HG02759 (cell line): ENCODE results near the gene SEMA5A.

Experiments
- ATAC-seq: cut with Tn5 transposase; IDR thresholded peaks from one replicate; pipeline ENCODE4 v1.9.1; 2021; ENCODE audit warnings: mild to moderate bottlenecking, moderate library complexity; ENCODE audit not compliant: unreplicated experiment

The SEMA5A gene

DNA sequence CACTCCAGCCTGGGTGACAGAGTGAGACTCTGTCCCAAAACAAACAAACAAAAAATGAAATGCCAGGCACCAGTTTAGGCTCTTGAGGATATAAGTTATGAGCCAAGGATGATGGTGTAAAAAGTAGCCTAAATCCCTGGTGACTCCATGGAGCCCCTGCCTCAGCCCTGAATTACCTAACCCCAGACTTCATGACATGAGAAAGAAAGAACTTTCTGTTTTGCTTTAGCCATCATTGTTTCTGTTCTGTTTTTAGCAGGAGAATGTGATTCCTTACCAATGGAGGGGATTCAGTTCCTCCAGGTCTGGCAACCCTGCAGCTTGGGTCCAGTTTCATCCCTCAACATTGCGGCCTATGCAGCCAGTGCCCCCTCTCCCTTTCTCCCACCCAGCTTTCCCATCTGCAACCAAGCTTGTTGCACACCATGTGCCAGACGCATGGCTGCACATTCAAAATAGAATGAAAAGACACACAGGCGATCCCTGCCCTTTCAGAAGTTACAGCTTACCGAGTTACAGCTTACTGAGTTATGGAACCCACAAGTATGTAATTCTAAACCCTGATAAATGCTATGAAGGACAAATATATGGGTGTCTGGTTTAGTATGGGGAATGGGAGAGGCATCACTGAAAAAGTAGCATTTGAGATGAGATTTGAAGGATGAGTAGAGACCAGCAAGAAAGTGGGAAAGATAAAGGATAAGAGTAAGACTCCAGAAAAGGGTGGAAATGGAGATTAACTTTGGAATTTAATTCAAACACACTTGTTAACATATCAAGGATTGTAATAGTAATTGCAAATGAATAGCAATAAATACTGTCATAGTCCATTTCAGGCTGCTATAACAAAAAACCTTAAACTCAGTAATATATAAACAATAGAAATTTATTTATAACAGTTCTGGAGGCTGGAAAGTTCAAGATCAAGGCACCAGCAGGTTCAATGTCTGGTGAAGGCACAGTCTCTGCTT is 6.0 kb upstream of the SEMA5A start:
- no peak for ATAC-seq

DNA sequence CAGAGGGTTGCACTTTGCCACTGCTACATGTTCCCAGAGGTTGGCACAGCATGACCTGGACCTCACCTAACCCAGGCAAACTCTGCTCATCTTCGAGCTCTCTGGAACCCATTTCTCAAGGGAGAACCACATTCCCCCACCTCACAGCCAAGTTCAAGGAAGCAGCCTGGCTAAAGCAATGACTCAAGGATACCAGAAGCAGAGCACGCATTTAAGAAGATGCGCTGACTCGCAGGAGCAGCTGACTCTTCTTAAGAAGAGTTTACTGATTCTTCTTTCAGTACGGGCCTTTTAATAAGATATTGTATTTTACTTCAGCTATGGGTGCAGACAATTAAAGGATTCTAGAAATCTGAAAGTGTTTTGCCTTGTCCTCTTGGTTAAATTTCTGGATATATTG is 4.1 kb upstream of the SEMA5A start:
- no peak for ATAC-seq

GRCh38 chr5:9547122-9547947 is 1.5 kb upstream of the SEMA5A start:
- no peak for ATAC-seq

DNA sequence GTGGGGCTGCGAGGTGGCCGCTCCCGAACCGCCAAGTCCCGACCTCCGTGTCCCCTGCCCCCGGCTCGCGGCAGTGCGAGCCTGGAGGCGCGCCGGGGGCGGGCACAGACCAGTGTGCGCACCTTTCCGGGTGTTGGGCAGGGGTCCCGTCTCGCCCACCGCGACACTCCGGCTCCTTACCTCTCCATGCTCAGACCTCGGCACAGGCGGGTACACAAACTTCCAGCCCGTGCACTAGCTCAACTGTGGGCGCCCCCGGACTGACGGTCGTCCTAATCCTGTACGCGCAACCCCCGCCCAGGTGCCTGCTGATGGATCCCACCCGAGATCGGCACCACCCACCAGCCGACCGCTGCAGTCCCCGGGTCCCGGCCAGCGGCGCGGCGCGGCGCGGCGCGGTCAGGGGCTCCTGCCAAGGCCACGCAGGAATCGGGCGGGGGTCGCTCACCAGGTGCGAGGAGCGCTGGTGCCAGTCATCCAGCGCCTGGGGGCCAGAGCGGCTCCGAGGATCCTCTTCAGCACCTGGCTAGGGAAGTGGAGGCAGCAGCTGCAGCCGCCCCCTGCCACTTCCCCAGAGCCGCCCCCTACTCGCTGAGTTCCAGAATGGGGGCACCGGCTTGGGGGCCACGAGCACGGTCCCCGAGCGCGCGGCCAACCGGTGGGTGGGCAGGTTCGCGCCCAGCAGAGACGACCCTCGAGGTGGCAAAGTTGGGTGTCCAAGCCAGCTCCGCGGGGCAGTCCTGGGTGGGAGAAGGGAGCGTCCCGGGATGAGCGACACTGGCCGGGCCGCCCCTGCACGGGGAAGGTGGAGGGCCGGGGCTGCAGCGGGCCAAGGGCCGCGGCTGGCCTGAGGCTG is 511 bp downstream of the SEMA5A start:
- peak; percentile 15 for ATAC-seq

- ATAC-seq = peak; percentile 86
Measured at GRCh38 chr5:9544502-9545135, 1.3 kb downstream of the SEMA5A start.

- peak; percentile 12 for ATAC-seq
Measured at GRCh38 chr5:9544056-9544455, 1.8 kb downstream of the SEMA5A start.

DNA sequence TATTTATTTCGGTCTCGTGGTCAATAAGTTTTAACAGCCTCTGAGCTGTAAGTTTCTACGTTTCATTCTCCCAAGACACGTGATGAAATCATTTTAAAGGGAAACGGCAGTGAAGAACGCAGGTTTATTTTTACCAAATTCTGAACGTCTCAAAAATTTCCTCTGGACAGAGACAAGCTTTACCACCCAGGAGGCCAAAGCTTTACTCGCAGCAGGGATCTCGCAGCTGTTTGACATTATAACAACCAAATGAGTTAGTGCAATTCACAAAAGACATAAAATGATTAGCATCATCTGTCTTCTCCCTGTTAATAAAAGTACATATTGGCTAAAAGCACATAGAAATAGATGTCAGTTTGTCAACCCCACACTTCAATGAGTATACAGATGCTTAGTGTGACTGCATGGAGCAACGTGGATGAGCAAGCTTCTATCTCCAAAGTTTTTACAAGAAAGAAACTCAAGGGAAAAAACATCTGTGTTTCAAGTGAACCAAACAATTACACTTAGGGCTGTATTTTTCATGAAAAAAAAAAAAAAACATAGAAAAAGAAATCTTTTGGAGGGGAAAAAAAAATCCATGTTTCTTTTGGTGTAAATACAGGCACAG is 2.5 kb downstream of the SEMA5A start:
- no peak for ATAC-seq

DNA sequence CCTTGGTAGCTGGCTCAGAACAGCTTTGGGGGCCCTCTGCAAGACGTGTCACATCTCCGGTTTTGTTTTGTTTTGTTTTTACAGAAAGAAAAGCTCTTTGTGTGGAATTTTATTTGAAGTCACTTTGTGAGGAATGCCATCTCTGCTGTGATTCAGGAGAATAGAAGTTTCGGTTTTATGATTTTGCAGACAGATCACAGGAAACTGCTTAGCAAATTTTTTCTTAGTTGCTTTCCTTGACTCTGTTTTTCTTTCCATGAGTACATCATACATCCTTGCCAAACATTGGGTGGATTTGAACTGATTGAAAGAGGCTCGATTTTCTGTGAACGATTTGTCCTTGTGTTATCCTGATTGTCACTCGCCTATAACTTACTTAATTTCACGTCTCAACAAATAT is 5.1 kb downstream of the SEMA5A start:
- ATAC-seq = no peak

- no peak for ATAC-seq
Measured at GRCh38 chr5:9538504-9538903, 7.4 kb downstream of the SEMA5A start.

DNA sequence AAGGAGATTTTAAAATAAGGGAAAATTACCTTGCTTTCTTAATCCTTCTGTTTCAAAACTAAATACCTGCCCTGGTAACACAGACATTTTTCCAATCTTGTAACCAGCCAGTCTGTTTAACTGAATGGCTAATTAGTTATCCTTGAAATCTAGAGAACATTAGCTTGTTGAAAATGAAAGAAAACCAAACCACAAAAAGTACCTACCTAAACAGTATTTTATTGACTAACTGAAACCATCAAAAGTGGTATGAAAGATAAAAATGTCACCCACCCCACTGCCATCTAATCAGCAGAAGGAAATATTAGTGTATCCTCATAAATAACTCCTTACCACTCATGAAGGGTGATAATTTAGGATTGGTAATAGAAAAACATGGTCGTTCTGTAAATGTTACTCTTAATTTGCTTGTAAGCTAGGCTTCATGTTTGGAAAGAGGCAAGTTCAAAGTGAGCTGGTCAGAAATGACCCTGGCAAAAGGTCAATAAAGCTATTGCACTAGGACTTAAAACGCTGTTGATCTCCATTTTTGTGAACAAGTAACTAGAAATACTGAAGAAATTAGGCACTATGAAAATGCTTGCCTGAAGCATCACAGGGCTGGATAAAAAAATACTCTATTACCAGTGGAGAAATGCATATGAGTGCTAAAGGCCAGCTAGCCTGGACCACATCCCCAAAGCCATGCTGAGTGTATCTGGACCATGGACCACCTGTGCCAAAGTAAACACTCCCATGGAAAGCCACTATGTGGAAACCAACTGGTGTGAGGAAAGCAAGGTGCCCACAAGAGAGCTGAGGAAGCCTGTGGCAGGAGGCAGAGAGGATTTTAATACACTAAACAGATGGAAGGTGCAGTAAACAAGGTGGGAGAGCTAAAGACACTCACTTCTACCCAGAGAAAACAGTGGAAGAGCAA is 8.4 kb downstream of the SEMA5A start:
- no peak for ATAC-seq

- ATAC-seq = no peak
Measured at GRCh38 chr5:9536717-9537116, 9.2 kb downstream of the SEMA5A start.

GRCh38 chr5:9534881-9535517 is 10.9 kb downstream of the SEMA5A start:
- ATAC-seq = no peak

DNA sequence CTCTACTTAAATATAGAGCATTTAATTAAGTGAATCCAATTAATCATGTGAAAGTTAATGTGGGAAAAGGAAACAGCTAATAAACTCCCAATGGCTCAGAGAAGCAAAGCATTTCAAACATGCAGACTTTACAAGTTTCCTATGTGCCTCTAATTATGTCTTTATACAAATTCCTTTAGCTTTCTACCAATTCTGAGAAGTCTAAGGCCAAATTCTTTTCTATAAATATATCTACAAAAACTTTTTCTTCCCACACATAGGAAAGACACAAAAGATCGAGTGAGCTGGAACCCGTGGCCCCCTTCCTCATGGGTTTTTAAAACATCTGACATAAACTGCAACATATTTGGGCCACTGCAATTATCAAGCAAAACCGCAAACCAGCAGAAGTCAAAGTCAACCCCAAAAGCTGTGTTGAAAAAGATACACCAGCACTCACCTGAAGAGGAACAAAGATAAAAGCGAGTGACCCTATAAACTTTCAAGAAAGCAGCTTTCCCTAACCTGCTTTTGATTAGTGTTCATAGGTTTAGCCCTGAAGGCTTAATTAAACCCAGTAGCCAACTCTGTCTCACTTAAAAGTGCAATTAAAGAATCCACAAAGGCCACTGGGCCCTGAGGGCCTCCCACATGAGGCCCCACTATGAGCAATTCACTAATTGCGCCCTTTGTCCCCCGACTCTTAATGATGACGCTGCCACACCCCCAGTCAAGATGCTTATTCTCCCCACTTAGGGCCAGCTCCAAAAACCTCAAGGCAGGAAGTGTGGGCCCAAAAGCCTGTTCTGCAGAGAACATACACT is 12.1 kb downstream of the SEMA5A start:
- no peak for ATAC-seq

DNA sequence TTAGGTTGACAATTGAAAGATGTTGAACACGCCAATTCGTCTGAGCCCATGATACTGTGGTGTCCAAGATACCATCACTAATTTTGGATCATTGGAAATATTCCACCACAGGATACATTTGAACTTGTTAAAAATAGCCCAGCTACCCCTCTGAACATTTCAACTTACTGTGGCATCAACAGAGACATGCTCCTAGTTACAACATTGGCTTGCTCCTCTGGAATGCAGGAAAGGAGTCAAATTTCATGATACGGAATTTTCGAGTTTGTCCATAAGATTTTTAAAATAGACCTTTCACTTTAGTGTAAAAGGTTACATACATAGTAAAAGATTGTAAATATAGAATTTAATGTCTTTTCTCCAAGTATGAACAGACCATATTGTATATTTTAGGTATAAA is 12.8 kb downstream of the SEMA5A start:
- ATAC-seq = no peak

DNA sequence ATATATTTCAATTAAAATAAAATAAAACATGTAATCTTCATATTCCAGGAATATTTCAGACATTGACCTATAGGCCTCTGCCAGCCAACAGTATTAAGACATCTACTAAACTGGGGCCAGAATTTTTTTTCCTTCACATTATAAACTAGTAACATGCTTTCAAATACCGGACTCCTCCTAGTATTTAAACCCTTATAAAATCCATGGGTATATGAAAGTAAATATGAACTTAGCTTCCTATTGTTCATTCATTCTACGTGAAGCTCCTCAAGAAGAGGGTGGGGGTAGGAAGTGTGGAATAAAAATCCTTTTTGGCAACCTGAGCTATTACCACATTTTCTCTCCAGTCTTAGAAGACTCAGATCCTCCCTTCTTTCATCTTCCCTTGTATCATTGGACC is 16.4 kb downstream of the SEMA5A start:
- no peak for ATAC-seq

DNA sequence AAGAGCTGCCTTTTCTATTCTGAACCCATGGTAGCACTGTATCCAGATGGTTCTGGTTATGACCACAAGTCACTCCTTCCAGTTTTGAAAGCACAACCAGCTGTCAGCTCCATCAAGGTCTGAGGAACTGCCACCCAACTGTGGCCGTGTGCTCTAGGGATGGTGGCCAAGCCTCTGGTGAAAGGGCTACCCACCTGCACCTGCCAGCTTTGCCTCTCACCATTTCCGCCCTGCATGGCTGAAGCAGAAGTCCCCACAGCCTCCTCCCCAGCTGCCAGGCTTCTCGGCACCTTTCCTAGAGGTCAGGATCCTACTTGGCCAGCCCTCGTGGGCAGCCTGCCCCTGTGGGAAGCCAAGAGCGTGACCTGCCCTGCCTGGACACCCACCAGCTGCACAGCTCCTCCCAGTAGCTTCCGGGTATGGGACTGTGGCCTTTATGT is 16.8 kb downstream of the SEMA5A start:
- ATAC-seq = no peak

DNA sequence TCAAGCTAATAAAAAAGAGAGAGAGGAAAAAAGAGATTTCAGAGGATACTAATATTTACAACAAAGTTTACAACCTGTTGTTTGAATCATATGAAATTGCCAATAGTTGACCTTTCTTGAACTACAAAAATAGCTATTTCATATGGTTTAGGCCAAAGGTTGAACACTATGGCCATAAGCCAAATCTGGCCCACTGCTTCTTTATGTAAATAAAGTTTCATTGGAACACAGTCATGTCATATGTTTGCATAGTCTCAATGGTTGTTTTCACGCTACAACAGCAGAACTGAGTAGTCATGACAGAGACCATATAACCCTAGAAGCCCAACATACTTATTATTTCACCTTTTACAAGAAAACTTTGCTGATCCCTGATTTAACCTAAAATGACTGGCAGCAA is 20.9 kb downstream of the SEMA5A start:
- ATAC-seq = no peak
